HFFc6 (cell line): Measurements from ENCODE around the gene RNF223. TPM values are rescaled to one million over a fixed set of nuclear protein-coding genes. Genes with fewer than 3 reads are reported as not detected.

ENCODE experiments used
- DNase-seq: peaks from one replicate; pipeline ENCODE4 v3.0.0-alpha.2; 2018
- H3K27ac Mint-ChIP-seq: 2 replicates; pipeline ENCODE4 v1.8.0; 2020; ENCODE audit warnings: mild to moderate bottlenecking, mixed read lengths
- H3K27me3 Mint-ChIP-seq: 2 replicates; pipeline ENCODE4 v1.8.0; 2021; ENCODE audit warnings: mild to moderate bottlenecking, moderate library complexity, mixed read lengths; ENCODE audit not compliant: insufficient read depth
- H3K36me3 Mint-ChIP-seq: 2 replicates; pipeline ENCODE4 v1.8.0; 2021; ENCODE audit warnings: low read depth, mixed read lengths
- H3K4me1 Mint-ChIP-seq: 2 replicates; pipeline ENCODE4 v1.8.0; 2020; ENCODE audit warnings: low read depth, mixed read lengths
- H3K4me3 Mint-ChIP-seq: 2 replicates; pipeline ENCODE4 v1.8.0; 2020; ENCODE audit warnings: mild to moderate bottlenecking, moderate library complexity, mixed read lengths
- H3K9me3 Mint-ChIP-seq: 2 replicates; pipeline ENCODE4 v1.8.0; 2020; ENCODE audit warnings: mild to moderate bottlenecking, mixed read lengths
- long read RNA-seq: library from polyadenylated mRNA; unstranded; transcript quantifications from one replicate; pipeline ENCODE4 v2.0.0, GENCODE V29; 2019
- total RNA-seq, 6 experiments: library from RNA; stranded (reverse); fragmentation: NEBNext Ultra II Directional; extraction: Animal tissue kit (Norgen Biotek cat#: 25700); gene quantifications; 2 replicates in 1 of 6; 3 replicates in 5 of 6; pipeline ENCODE4 v1.2.3, GENCODE V29; 2021
- TF ChIP-seq, protein P1 (sequence below): fragments of 200-600 bp; sonication (generic); IDR thresholded peaks from 2 replicates; pipeline ENCODE4 v1.5.0; 2021; ENCODE audit warnings: antibody characterized with exemption, mild to moderate bottlenecking

Gene RNF223
- not detected for total RNA-seq
- long read RNA-seq, result 0 reads

DNA sequence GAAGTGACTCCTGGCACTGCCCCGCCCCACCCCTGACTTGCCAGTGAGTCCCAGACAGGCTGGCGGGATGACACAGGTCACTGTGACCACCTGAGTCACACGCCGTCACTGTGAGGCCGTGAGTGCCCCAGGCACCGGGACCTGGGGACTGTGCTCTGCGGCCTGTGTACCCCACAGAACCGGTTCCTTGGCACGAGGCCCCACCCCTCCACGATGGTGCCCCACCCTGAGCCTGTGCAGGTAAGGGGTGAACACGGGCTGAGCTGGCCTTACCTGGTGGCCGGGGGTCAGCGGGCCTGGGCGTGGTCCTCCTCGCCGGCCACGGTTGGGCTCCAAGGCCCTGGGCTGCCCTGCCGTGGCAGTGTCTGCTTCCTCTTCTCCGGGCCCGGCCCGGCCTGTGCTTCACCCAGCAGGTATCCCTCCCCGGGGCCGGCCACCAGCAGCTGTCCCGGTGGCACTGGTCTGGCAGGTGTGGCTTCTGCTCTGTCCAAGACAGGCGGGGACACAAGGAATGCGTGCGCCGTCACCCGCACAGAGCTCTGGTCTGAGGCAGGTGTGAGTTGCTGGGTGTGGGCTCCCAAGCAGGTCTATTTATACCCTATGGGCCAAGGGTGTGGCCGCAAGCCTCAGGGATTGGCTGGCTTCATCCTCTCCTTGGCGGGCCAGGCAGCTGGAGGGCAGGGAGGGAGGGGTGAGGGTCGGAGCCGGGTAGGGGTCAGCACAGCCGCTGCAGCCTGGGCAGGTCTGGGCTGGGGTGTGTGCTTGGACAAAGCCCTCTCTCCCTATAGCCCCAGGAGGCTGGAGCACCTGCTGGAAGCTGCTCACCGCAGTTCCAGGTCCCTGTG, at the start of gene RNF223:
Gene RNF223, minus strand, starts transcription at position 564 of the 845 bp plus-strand sequence. CDS start 1,740 bp downstream, outside the sequence.
- no peak within 1 kb of the TSS for H3K27ac Mint-ChIP-seq
- no peaks in the 10 kb centered on the region for H3K36me3 Mint-ChIP-seq
- H3K27me3 Mint-ChIP-seq, result peaks cover 2% of the 10 kb centered on the region
- no peaks in the 10 kb centered on the region for H3K9me3 Mint-ChIP-seq
- no peak within 1 kb of the TSS for H3K4me3 Mint-ChIP-seq
- H3K4me1 Mint-ChIP-seq, result no peaks in the 10 kb centered on the region
- DNase-seq, result no peak
- TF ChIP-seq, protein P1, sequence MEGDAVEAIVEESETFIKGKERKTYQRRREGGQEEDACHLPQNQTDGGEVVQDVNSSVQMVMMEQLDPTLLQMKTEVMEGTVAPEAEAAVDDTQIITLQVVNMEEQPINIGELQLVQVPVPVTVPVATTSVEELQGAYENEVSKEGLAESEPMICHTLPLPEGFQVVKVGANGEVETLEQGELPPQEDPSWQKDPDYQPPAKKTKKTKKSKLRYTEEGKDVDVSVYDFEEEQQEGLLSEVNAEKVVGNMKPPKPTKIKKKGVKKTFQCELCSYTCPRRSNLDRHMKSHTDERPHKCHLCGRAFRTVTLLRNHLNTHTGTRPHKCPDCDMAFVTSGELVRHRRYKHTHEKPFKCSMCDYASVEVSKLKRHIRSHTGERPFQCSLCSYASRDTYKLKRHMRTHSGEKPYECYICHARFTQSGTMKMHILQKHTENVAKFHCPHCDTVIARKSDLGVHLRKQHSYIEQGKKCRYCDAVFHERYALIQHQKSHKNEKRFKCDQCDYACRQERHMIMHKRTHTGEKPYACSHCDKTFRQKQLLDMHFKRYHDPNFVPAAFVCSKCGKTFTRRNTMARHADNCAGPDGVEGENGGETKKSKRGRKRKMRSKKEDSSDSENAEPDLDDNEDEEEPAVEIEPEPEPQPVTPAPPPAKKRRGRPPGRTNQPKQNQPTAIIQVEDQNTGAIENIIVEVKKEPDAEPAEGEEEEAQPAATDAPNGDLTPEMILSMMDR, result no peak

DNA sequence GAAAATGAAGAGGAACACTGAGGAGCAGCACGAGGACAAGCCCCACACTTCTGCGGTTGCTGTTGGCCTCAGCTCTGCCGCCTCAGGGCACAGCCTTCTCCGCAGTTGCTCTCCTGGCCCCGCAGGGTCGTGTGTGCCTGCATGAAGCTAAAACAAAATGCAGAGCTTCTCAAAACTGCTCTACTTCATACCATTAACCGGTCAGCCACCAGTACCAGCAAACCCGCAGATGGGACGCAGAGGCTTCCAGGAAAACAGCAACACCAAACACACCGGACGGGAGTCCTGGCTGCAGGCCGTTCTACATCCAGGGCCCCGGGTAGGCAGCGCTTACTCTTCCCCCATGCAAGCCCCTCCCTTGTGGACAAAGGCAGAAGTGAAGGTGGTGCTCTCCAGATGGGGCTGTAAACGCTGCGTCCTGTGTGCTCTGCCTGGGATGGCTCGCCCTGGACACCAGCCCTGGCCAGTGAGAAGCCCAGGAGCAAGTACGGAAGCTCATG, 48.9 kb upstream of the RNF223 start:
- Mint-ChIP-seq H3K4me1 (peaks cover 16% of the 10 kb centered on the region), H3K27ac (peak overlapping the region; percentile 40; the same call in 1 of the 2 replicates), H3K4me3 (peak overlapping the region; percentile 16; the same call in 1 of the 2 replicates), H3K36me3 (no peaks in the 10 kb centered on the region), H3K9me3 (peaks cover 10% of the 10 kb centered on the region), H3K27me3 (peaks cover 28% of the 10 kb centered on the region)
- peak; percentile 47 for DNase-seq
- TF ChIP-seq, protein P1, result peak; percentile 27; the same call in 1 of the 2 replicates

DNA sequence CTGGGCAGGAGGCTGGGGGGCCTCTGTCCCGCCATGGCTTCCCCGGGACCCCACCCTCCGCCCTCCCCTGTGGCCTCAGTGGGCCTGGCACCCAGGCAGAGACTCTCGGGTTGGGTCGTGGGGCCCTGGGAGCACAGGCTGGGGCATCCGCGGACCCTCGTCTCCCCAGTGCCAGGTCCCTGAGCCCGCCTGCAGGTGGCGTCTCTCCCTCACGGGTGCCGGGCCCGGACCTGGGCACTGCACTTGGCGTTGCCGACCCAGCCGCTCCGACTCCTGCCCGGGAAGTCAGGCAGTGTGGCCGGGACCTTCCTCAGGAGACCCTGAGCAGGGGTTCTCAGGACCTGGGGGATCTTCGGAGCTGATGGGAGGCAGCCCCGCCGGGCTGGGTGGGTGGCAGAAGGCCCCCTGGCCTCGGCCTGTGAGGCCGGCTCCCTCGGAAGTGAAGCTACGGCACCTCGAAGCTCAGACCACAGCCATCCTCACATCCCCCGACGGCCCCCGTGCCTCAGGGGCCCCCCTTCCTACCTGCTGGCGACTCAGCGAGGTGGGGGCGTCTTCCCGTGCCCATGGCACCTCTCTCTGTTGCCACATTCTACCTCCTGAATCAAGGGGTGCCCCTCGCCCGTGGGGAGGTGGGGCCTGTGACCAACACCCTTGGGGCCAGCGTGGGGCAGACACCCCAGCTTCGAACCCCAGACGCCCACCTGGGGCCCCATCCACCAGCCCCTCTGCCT, 48.1 kb upstream of the RNF223 start:
- peaks cover 32% of the 10 kb centered on the region for H3K27me3 Mint-ChIP-seq
- peak; percentile 43 for DNase-seq
- TF ChIP-seq, protein P1, result peak; percentile 94
- peaks cover 16% of the 10 kb centered on the region for H3K4me1 Mint-ChIP-seq
- H3K4me3 Mint-ChIP-seq, result no peak overlapping the region
- H3K27ac Mint-ChIP-seq, result no peak overlapping the region
- H3K36me3 Mint-ChIP-seq, result no peaks in the 10 kb centered on the region
- peaks cover 10% of the 10 kb centered on the region for H3K9me3 Mint-ChIP-seq

DNA sequence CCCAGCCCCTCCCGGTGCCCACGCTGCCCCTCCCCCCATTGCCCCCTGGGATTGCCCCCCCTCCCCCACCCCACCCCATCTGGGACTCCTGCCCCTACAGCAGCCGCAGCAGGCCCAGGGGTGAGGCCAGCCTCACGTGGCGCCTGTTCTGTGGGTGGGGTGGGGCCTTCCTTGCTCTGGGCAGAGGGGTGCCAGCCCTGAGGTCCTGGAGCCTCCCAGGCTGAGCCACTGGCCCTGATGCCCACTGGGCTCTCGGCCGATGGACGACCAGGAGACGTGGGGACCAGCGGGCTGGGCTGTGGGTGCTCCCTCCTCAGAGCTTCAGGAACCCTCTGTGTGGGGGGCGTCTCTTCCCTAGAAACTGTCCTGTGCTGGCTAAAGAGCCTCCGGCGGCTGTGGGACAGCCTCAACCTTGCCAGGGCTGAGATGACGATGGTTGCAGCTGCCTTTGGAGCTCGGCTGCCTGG, 47.5 kb upstream of the RNF223 start:
- no peak for DNase-seq
- Mint-ChIP-seq H3K27ac (no peak overlapping the region), H3K27me3 (peaks cover 32% of the 10 kb centered on the region)

More for the DNA sequence above, 47.5 kb upstream of the RNF223 start:
- TF ChIP-seq, protein P1, result no peak
- Mint-ChIP-seq H3K36me3 (no peaks in the 10 kb centered on the region), H3K4me1 (peaks cover 16% of the 10 kb centered on the region), H3K4me3 (no peak overlapping the region), H3K9me3 (peaks cover 10% of the 10 kb centered on the region)
